Vagina (tissue), 2 donors: ENCODE data around the gene ATM. TPM values are rescaled to one million over a fixed set of nuclear protein-coding genes. Genes with fewer than 3 reads are reported as not detected.

ENCODE experiments used
- DNase-seq, 2 donors: peaks; one replicate each; pipeline ENCODE4 v3.0.0-alpha.2; 2017; ENCODE audit errors: extremely low spot score in 2 of 2
- H3K27ac ChIP-seq: fragments of 200-600 bp; sonication (generic); one replicate; pipeline ENCODE4 v1.5.1; 2019
- H3K27me3 ChIP-seq: fragments of 200-600 bp; sonication (generic); one replicate; pipeline ENCODE4 v1.5.1; 2019
- H3K36me3 ChIP-seq, 2 donors: fragments of 200-600 bp; sonication (generic); one replicate each; pipeline ENCODE4 v1.5.1; 2017 to 2019
- H3K4me1 ChIP-seq: fragments of 200-600 bp; sonication (generic); one replicate; pipeline ENCODE4 v1.5.1; 2019
- H3K4me3 ChIP-seq, 2 donors: fragments of 200-600 bp; sonication (generic); 1 replicate in 1 of 2; 2 replicates in 1 of 2; pipeline ENCODE4 v1.5.1; 2016 to 2019
- H3K9me3 ChIP-seq: fragments of 200-600 bp; sonication (generic); one replicate; pipeline ENCODE4 v1.5.1; 2019
- POLR2A ChIP-seq, 2 donors: fragments of 450-650 bp; IDR thresholded peaks; one replicate each; pipeline ENCODE4 v1.6.1; 2017; ENCODE audit warnings: antibody characterized with exemption in 2 of 2, mild to moderate bottlenecking in 2 of 2, moderate library complexity in 2 of 2
- POLR2AphosphoS5 ChIP-seq, 2 donors: sonication (generic); formaldehyde crosslinking; IDR thresholded peaks; one replicate each; pipeline ENCODE4 v1.9.0; 2017; ENCODE audit warnings: antibody characterized with exemption in 2 of 2, mild to moderate bottlenecking in 2 of 2, low read depth in 1 of 2; ENCODE audit not compliant: insufficient read depth in 1 of 2
- intact Hi-C: fragments of 100-400 bp; cut with DNase I; formaldehyde crosslinking; loops from one replicate; pipeline ENCODE4 v1.15.1; 2023
- total RNA-seq: library from RNA; depleted of rRNA; stranded (reverse); fragments of >200 nt; gene quantifications from one replicate; pipeline ENCODE4 v1.2.3, GENCODE V29; 2016
- TF ChIP-seq, protein P1 (sequence below), 3 experiments: fragments of 450-650 bp in 2 of 3; fragments of 200-600 bp in 1 of 3; sonication (generic) in 1 of 3; IDR thresholded peaks; one replicate each; pipeline ENCODE4 v1.5.1; 2017 to 2019; ENCODE audit warnings: antibody characterized with exemption in 3 of 3, mild to moderate bottlenecking in 2 of 3, moderate library complexity in 2 of 3

Gene ATM
- total RNA-seq, 1 donor from 2014 or later, result 59.9 TPM

DNA sequence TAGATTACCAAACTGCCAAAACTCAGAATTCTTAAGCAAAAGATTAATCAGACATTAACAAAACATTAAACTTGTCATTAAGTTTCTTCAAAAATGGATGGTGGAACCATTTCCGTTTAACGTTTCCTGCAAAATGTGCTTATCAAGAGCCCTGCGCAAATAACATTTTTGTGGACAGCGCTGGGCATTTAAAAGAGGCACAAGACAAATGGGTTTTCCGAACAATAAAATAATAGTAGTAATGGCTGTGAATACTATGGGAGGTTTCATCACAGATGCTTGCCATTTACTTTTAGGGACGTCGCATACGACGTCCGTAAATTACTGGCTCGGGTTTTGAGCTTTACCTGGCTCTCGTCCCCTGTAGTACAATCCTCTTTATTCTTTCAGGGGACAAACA is 1.5 kb upstream of the ATM start:
- H3K27ac ChIP-seq, result peak overlapping the region; percentile 97
- intact Hi-C loops, result no loop called here
- H3K9me3 ChIP-seq, result no peaks in the 10 kb centered on the region
- H3K27me3 ChIP-seq, result no peaks in the 10 kb centered on the region
- H3K4me3 ChIP-seq, result peak overlapping the region; percentile 74
- TF ChIP-seq POLR2AphosphoS5 (IDR thresholded peaks at IDR 0.05; ENCODE audit: insufficient read depth in 1 of 2, low read depth in 1 of 2) (no peak), POLR2A (IDR thresholded peaks at IDR 0.05) (no peak)
- TF ChIP-seq, protein P1, sequence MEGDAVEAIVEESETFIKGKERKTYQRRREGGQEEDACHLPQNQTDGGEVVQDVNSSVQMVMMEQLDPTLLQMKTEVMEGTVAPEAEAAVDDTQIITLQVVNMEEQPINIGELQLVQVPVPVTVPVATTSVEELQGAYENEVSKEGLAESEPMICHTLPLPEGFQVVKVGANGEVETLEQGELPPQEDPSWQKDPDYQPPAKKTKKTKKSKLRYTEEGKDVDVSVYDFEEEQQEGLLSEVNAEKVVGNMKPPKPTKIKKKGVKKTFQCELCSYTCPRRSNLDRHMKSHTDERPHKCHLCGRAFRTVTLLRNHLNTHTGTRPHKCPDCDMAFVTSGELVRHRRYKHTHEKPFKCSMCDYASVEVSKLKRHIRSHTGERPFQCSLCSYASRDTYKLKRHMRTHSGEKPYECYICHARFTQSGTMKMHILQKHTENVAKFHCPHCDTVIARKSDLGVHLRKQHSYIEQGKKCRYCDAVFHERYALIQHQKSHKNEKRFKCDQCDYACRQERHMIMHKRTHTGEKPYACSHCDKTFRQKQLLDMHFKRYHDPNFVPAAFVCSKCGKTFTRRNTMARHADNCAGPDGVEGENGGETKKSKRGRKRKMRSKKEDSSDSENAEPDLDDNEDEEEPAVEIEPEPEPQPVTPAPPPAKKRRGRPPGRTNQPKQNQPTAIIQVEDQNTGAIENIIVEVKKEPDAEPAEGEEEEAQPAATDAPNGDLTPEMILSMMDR (IDR thresholded peaks at IDR 0.05), result no peak
- no peaks in the 10 kb centered on the region for H3K36me3 ChIP-seq
- DNase-seq, result no peak
- peaks cover 50% of the 10 kb centered on the region for H3K4me1 ChIP-seq

DNA sequence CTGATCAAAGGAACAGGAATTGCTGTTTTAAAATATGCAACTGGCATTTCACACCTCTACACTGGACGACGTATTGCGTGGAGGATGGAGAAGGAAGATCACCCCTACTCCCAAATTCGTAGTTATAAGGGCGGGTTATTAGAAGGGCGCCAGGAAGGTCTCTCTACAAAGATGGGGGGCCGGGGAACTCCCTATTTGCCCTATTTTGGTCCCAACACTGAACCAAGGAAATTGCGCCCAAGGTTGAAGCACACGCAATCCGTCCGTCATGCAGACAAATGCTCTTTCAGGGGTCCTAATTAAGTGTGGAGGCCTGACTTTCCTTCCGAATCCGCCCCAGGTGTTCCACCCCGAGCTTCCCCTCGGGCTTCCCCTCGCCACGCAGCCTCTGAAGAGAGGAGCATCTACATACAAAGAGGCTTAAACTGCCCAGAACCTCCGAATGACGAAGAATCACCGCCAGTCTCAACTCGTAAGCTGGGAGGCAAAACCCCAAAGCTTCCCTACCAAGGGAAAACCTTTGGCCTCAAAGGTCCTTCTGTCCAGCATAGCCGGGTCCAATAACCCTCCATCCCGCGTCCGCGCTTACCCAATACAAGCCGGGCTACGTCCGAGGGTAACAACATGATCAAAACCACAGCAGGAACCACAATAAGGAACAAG is 825 bp upstream of the ATM start:
- Histone ChIP-seq H3K4me1 (peaks cover 50% of the 10 kb centered on the region), H3K4me3 (peak overlapping the region; percentile 74), H3K9me3 (no peaks in the 10 kb centered on the region), H3K27ac (peak overlapping the region; percentile 97), H3K27me3 (no peaks in the 10 kb centered on the region), H3K36me3 (no peaks in the 10 kb centered on the region)
- intact Hi-C loops, result no loop called here
- TF ChIP-seq, protein P1 (IDR thresholded peaks at IDR 0.05), result no peak
- TF ChIP-seq POLR2A (IDR thresholded peaks at IDR 0.05), result peak in 1 of 2 donors; percentile 92
- DNase-seq, result no peak

DNA sequence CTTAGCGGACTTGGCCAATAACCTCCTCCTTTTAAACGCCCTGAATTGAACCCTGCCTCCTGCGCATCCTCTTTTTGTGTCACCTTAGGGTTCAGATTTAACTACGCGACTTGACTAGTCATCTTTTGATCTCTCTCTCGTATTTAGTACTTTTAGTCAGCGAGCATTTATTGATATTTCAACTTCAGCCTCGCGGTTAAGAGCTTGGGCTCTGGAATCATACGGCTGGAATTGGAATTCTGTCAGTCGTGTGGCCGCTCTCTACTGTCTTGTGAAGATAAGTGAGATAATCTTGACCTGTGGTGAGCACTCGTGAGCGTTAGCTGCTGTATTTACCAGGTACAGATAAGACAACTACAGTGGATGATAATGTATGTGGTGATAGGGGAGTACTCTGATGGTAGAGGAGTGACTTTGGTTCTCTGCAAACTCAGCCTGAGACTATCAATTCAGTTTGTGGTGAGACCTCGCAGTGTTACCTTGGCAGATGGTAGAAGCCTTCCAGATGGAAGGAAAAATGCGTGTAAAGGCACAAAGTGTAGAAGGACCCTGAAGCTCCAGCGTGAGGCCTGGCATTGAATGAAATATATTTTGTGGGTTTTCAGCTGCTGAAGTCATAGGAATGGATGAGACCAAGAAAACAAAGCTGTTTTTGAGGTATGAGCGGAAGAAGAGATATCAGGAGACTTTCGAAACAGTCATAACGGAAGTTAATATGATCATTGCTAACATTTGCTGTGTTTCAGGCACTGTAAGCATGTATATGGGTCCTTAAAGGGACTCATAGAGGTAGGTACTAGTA is 682 bp downstream of the ATM start:
- intact Hi-C loops, result no loop called here
- Histone ChIP-seq H3K27me3 (no peaks in the 10 kb centered on the region), H3K36me3 (peaks cover 0 to 6% of the 10 kb centered on the region in 2 donors), H3K9me3 (no peaks in the 10 kb centered on the region), H3K27ac (peak overlapping the region; percentile 97), H3K4me3 (peak overlapping the region; percentile 60 to 74), H3K4me1 (peaks cover 50% of the 10 kb centered on the region)
- DNase-seq, result no peak
- TF ChIP-seq POLR2A (IDR thresholded peaks at IDR 0.05), result no peak
- no peak for TF ChIP-seq POLR2AphosphoS5 (IDR thresholded peaks at IDR 0.05; ENCODE audit: insufficient read depth in 1 of 2, low read depth in 1 of 2)
- TF ChIP-seq, protein P1 (IDR thresholded peaks at IDR 0.05), result no peak

DNA sequence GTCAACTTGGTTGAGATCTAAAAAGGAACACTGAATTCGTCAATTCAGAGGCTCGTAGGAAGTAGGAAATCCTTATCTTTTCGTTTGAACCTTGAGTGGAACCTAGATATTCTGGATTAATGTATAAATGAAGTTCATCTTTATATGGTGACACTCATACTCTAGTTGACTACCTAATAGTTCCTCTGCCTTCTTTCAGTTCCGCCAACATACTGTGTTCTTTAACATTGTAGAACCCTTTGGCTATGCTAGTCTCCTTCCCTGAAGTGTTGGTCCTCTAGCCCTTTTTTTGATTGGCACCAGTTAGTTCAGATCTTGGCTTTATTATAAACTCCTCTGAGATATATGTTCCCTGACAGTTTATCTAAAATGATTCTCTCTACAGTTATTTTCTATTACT is 1.5 kb downstream of the ATM start:
- H3K9me3 ChIP-seq, result no peaks in the 10 kb centered on the region
- TF ChIP-seq, protein P1 (IDR thresholded peaks at IDR 0.05), result no peak
- DNase-seq, result no peak
- no peaks in the 10 kb centered on the region for H3K27me3 ChIP-seq
- intact Hi-C loops, result no loop called here
- H3K36me3 ChIP-seq, result peaks cover 0 to 14% of the 10 kb centered on the region in 2 donors
- peaks cover 43% of the 10 kb centered on the region for H3K4me1 ChIP-seq
- H3K27ac ChIP-seq, result peak overlapping the region; percentile 97
- peak overlapping the region; percentile 60 to 74 for H3K4me3 ChIP-seq
